Bronchial epithelial cell (primary cell): ENCODE results near the gene CLSTN2. TPM values are rescaled to one million over a fixed set of nuclear protein-coding genes. Genes with fewer than 3 reads are reported as not detected.

ENCODE experiments used
- DNase-seq: peaks from one replicate; pipeline ENCODE4 v3.0.0-alpha.2; 2010; ENCODE audit warnings: low read depth
- FAIRE-seq: peaks from 2 replicates; lab custom pipeline; 2011; peaks lifted over from hg19 to GRCh38; lab: Jason Lieb, UNC
- H3K27me3 ChIP-seq: 2 replicates; pipeline ENCODE4 v1.5.1; 2011; ENCODE audit warnings: low read length; ENCODE audit not compliant: control insufficient read depth, insufficient read depth
- H3K36me3 ChIP-seq: 2 replicates; pipeline ENCODE4 v1.5.1; 2011; ENCODE audit warnings: low read length; ENCODE audit not compliant: control insufficient read depth, insufficient read depth
- H3K4me3 ChIP-seq: 2 replicates; pipeline ENCODE4 v1.5.1; 2011; ENCODE audit warnings: mild to moderate bottlenecking, low read depth, low read length, control low read depth
- total RNA-seq: library from RNA; depleted of rRNA; stranded (reverse); fragments of >200 nt; gene quantifications from 2 replicates; pipeline ENCODE4 v1.2.1, GENCODE V29; 2014
- TF ChIP-seq, protein P1 (sequence below): IDR thresholded peaks from 2 replicates; pipeline ENCODE4 v1.5.1; 2011; ENCODE audit warnings: mild to moderate bottlenecking, moderate library complexity, low read length, control low read depth, inconsistent platforms; ENCODE audit not compliant: insufficient read depth, severe bottlenecking

Gene CLSTN2
- total RNA-seq, 1 donor from 2014 or later, result 0.26 TPM

DNA sequence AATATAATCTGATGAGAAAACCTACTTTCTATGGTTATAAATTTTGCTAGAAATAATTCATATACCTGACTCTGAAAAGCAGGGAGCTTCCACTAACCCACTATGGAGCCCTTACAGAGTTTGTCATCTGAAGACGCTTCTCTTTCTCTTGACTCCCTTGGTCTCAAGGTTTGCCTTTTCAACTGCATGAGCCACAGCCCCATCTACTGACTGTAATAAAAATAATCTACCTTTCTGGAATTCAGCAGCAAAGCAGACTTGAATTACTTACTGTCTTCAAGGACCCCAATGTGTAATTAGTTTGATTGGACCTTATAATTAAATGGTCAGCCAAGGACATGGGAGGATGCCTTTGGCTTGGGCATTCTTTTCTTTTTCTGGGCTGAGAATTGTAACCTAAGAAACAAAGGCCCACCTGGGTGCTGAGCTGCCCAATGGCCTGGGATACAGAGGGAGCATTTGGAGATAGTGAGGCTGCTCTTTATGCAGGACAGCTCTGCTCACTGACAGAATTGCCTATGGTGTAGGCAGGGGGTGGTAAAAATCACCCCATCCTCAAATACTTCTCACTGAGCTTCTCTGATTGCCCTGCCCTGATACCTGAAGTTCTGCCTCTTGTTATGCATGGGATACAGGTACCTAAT is 564.3 kb downstream of the CLSTN2 start:
- Histone ChIP-seq H3K4me3 (no peak overlapping the region), H3K27me3 (no peaks in the 10 kb centered on the region), H3K36me3 (no peaks in the 10 kb centered on the region)
- FAIRE-seq (no peak), DNase-seq (peak; percentile 40)
- TF ChIP-seq, protein P1, sequence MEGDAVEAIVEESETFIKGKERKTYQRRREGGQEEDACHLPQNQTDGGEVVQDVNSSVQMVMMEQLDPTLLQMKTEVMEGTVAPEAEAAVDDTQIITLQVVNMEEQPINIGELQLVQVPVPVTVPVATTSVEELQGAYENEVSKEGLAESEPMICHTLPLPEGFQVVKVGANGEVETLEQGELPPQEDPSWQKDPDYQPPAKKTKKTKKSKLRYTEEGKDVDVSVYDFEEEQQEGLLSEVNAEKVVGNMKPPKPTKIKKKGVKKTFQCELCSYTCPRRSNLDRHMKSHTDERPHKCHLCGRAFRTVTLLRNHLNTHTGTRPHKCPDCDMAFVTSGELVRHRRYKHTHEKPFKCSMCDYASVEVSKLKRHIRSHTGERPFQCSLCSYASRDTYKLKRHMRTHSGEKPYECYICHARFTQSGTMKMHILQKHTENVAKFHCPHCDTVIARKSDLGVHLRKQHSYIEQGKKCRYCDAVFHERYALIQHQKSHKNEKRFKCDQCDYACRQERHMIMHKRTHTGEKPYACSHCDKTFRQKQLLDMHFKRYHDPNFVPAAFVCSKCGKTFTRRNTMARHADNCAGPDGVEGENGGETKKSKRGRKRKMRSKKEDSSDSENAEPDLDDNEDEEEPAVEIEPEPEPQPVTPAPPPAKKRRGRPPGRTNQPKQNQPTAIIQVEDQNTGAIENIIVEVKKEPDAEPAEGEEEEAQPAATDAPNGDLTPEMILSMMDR, result peak; percentile 46

DNA sequence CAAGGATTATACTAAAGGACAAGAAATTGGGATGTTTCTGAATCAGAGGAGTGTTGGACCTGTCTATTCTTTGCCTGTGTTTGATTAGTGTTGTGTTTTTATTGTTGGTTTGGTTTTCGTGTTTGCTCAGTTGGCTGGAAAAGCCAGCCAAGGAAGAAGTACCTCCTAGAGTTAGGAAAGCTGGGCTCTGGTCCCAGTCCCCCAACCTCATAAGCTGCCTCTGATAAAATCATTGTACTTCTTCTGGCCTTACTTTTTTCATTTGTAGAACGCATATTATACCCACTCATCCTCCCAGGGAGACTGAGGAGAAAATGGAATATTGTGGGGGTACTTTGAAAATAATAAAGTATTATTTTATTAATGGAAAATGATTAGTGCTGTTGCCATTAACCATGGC is 565.5 kb downstream of the CLSTN2 start:
- no peak for DNase-seq
- Histone ChIP-seq H3K27me3 (no peaks in the 10 kb centered on the region), H3K4me3 (no peak overlapping the region), H3K36me3 (no peaks in the 10 kb centered on the region)
- TF ChIP-seq, protein P1, result no peak
- FAIRE-seq, result no peak

DNA sequence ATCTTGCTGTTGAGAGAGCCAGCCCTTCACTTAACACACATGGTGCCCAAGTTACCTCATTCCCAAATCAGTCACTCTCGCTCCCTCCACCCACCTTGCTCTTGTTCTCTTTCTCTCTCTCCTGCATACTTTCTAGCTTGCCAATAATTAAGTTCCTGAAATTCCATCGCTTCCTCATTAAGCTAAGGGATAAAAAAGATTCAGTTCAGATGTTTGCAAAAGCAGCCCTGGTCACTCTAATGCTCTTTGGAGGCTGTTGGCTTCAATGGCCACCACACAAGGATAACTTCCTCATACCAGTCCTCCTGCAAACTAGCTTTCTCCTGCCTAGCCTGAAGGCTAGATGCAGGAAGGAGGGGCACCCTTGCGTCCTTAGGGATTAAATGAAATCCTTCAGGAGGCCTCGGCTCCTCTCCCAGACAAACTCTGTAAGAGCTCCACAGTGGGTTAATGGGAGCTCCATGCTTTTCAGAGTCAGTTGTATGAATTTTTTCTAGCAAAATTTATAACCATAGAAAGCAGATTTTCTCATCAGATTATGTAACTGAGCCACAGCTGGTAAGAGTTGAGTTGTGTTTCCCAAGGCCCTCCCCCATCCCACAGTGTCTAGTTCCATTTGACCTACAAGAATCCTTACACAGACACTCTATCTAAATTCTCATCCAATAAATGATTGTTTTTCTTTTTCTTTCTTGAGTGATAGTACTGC is 566.2 kb downstream of the CLSTN2 start:
- peak; percentile 10 for DNase-seq
- FAIRE-seq, result peak; percentile 52
- TF ChIP-seq, protein P1, result no peak
- Histone ChIP-seq H3K27me3 (no peaks in the 10 kb centered on the region), H3K36me3 (no peaks in the 10 kb centered on the region), H3K4me3 (no peak overlapping the region)

DNA sequence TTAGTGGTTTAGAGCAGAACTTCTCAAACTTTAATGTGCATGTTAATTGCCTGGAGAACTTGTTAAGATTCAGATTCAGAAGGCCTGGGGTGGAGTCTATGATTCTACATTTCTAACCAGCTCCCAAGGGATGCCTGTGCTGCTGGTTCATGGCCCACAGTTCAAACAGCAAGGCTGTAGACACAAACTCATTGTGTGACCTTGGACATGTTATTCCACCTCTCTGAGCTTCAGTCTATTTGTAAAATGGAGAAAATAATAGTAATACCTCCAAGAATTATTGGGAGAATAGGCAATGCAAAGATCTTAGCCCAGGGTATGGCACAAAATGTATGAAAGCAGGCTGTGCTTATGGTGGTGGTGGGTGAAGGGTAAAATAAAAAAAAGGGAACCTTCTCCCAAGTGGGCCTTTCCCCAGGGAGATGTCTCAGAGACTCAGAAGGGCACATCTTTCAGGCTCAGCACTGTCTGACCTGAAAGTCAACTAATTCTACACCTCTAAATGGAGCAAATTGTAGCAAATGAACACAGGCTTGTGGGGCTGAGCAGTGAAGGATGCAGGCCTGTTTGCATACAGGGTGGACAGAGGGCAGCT is 566.9 kb downstream of the CLSTN2 start:
- H3K36me3 ChIP-seq, result no peaks in the 10 kb centered on the region
- DNase-seq (no peak), FAIRE-seq (peak; percentile 32)
- no peak overlapping the region for H3K4me3 ChIP-seq
- no peaks in the 10 kb centered on the region for H3K27me3 ChIP-seq
- TF ChIP-seq, protein P1, result no peak

DNA sequence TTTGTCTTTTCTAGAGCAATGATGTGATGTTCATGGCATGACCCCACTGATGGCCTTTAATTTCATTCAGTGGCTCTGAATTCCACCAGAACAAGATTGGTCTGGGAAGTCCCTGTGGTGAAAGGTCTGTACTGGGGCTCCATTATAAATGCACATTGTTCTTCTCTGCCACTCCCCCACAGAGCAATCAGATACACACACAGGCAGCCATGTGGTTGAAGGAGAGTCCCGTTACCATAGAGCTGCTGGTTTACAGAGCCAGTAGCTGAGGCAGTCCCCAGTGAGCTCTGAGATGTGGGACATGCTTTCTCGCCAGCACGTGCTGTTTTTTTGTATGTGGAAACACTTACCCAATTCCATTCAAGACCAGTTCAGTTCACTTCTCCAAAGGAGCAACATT is 570.2 kb downstream of the CLSTN2 start:
- TF ChIP-seq, protein P1, result no peak
- no peak for FAIRE-seq
- Histone ChIP-seq H3K36me3 (no peaks in the 10 kb centered on the region), H3K4me3 (no peak overlapping the region), H3K27me3 (no peaks in the 10 kb centered on the region)
- DNase-seq, result no peak
